GM10266 (cell line): ENCODE results near the gene TAF1.
"Not testable (repeated sequence)": the region's sequence is repeated elsewhere in the genome, so short reads cannot be mapped to it uniquely, and the experiment has no call there.

Source experiments
- DNase-seq: peaks from one replicate; pipeline ENCODE4 v3.0.0; 2012; ENCODE audit errors: extremely low spot score
- CTCF ChIP-seq: IDR thresholded peaks from 2 replicates; pipeline ENCODE4 v1.5.1; 2012; ENCODE audit warnings: mild to moderate bottlenecking, low read depth; ENCODE audit not compliant: control insufficient read depth, insufficient read depth; ENCODE audit errors: missing control alignments

Gene TAF1

GRCh38 chrX:71450433-71451106 lies 84.4 kb downstream of the TAF1 start:
- TF ChIP-seq CTCF: no peak
- no peak for DNase-seq

GRCh38 chrX:71451518-71451917 lies 85.4 kb downstream of the TAF1 start:
- DNase-seq: not testable (repeated sequence)

GRCh38 chrX:71453056-71453455 lies 86.9 kb downstream of the TAF1 start:
- no peak for TF ChIP-seq CTCF
- no peak for DNase-seq

- TF ChIP-seq CTCF: no peak
- no peak for DNase-seq
Observed at GRCh38 chrX:71454222-71454621, 88.1 kb downstream of the TAF1 start.

- no peak for DNase-seq
- TF ChIP-seq CTCF: no peak
Observed at GRCh38 chrX:71458866-71459265, 92.7 kb downstream of the TAF1 start.

GRCh38 chrX:71464968-71465367 lies 98.8 kb downstream of the TAF1 start:
- DNase-seq: no peak
- TF ChIP-seq CTCF: no peak

- TF ChIP-seq CTCF: no peak
- no peak for DNase-seq
Observed at GRCh38 chrX:71466979-71467523, 100.9 kb downstream of the TAF1 start.
